H1 (cell line): ENCODE measurements around the gene MCFD2. TPM values are rescaled to one million over a fixed set of nuclear protein-coding genes. Genes with fewer than 3 reads are reported as not detected.

Source experiments
- RXRA ChIP-seq: IDR thresholded peaks from 2 replicates; pipeline ENCODE4 v1.6.1; 2011; ENCODE audit warnings: low read depth, mild to moderate bottlenecking, low read length, moderate library complexity; ENCODE audit not compliant: insufficient read depth
- polyA plus RNA-seq, 7 experiments: library from polyadenylated mRNA; depleted of rRNA in 3 of 7; stranded (reverse) in 5 of 7; unstranded in 2 of 7; fragments of >200 nt in 5 of 7; fragments of 200-250 nt in 2 of 7; gene quantifications; 1 replicate in 5 of 7; 2 replicates in 1 of 7; 4 replicates in 1 of 7; pipeline versions ENCODE4 v1.2.1 to v1.2.3, GENCODE V29; 2011 to 2013; ENCODE audit warnings: missing spikeins in 2 of 7, mixed read lengths in 2 of 7
- total RNA-seq: library from RNA; stranded (reverse); fragmentation: NEBNext Ultra II Directional; extraction: Animal tissue kit (Norgen Biotek cat#: 25700); gene quantifications from 2 replicates; pipeline ENCODE4 v1.2.1, GENCODE V29; 2021
- TF ChIP-seq, protein P1 (sequence below): fragments of 300-600 bp; sonication (generic); IDR thresholded peaks from 2 replicates; pipeline ENCODE4 v1.7.1; 2012; ENCODE audit warnings: low read length, moderate library complexity, mild to moderate bottlenecking, inconsistent platforms; ENCODE audit not compliant: insufficient replicate concordance
- TF ChIP-seq, protein P2 (sequence below): IDR thresholded peaks from 2 replicates; pipeline ENCODE4 v1.6.1; 2012; ENCODE audit warnings: inconsistent platforms

MCFD2 gene
- total and polyA plus RNA-seq, 2 of the 8 experiments (the other 6 are each of a cell fraction or from before 2014, with no cell fraction given): 35.2 to 76.2 TPM

DNA sequence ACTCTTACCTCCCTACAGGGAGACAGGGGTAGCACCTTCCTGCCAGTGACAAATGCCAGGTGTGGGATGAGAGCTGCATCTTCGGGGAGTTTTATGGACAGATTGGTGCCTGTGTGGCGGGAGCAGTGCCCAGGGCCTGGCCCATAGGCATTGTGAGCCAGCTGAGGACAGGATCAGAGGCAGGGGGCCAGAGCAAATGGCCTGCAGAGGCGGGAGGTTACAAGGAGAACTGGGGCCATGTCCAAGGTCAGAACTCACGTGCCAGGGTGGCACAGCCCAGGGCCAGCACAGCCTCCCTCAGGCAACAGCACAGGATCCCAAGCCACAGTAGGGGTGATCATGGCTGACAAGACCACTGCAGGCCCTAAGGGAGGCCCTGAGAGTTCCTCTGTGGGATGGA lies 40.2 kb upstream of the MCFD2 start (continued):
- TF ChIP-seq, protein P1, sequence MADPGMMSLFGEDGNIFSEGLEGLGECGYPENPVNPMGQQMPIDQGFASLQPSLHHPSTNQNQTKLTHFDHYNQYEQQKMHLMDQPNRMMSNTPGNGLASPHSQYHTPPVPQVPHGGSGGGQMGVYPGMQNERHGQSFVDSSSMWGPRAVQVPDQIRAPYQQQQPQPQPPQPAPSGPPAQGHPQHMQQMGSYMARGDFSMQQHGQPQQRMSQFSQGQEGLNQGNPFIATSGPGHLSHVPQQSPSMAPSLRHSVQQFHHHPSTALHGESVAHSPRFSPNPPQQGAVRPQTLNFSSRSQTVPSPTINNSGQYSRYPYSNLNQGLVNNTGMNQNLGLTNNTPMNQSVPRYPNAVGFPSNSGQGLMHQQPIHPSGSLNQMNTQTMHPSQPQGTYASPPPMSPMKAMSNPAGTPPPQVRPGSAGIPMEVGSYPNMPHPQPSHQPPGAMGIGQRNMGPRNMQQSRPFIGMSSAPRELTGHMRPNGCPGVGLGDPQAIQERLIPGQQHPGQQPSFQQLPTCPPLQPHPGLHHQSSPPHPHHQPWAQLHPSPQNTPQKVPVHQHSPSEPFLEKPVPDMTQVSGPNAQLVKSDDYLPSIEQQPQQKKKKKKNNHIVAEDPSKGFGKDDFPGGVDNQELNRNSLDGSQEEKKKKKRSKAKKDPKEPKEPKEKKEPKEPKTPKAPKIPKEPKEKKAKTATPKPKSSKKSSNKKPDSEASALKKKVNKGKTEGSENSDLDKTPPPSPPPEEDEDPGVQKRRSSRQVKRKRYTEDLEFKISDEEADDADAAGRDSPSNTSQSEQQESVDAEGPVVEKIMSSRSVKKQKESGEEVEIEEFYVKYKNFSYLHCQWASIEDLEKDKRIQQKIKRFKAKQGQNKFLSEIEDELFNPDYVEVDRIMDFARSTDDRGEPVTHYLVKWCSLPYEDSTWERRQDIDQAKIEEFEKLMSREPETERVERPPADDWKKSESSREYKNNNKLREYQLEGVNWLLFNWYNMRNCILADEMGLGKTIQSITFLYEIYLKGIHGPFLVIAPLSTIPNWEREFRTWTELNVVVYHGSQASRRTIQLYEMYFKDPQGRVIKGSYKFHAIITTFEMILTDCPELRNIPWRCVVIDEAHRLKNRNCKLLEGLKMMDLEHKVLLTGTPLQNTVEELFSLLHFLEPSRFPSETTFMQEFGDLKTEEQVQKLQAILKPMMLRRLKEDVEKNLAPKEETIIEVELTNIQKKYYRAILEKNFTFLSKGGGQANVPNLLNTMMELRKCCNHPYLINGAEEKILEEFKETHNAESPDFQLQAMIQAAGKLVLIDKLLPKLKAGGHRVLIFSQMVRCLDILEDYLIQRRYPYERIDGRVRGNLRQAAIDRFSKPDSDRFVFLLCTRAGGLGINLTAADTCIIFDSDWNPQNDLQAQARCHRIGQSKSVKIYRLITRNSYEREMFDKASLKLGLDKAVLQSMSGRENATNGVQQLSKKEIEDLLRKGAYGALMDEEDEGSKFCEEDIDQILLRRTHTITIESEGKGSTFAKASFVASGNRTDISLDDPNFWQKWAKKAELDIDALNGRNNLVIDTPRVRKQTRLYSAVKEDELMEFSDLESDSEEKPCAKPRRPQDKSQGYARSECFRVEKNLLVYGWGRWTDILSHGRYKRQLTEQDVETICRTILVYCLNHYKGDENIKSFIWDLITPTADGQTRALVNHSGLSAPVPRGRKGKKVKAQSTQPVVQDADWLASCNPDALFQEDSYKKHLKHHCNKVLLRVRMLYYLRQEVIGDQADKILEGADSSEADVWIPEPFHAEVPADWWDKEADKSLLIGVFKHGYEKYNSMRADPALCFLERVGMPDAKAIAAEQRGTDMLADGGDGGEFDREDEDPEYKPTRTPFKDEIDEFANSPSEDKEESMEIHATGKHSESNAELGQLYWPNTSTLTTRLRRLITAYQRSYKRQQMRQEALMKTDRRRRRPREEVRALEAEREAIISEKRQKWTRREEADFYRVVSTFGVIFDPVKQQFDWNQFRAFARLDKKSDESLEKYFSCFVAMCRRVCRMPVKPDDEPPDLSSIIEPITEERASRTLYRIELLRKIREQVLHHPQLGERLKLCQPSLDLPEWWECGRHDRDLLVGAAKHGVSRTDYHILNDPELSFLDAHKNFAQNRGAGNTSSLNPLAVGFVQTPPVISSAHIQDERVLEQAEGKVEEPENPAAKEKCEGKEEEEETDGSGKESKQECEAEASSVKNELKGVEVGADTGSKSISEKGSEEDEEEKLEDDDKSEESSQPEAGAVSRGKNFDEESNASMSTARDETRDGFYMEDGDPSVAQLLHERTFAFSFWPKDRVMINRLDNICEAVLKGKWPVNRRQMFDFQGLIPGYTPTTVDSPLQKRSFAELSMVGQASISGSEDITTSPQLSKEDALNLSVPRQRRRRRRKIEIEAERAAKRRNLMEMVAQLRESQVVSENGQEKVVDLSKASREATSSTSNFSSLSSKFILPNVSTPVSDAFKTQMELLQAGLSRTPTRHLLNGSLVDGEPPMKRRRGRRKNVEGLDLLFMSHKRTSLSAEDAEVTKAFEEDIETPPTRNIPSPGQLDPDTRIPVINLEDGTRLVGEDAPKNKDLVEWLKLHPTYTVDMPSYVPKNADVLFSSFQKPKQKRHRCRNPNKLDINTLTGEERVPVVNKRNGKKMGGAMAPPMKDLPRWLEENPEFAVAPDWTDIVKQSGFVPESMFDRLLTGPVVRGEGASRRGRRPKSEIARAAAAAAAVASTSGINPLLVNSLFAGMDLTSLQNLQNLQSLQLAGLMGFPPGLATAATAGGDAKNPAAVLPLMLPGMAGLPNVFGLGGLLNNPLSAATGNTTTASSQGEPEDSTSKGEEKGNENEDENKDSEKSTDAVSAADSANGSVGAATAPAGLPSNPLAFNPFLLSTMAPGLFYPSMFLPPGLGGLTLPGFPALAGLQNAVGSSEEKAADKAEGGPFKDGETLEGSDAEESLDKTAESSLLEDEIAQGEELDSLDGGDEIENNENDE: no peak
- TF ChIP-seq, protein P2, sequence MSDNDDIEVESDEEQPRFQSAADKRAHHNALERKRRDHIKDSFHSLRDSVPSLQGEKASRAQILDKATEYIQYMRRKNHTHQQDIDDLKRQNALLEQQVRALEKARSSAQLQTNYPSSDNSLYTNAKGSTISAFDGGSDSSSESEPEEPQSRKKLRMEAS: no peak
- TF ChIP-seq RXRA: no peak
- TF ChIP-seq, all 59 proteins: peak for 0
